Breast epithelium (tissue), 3 donors: ENCODE results near the gene CAPN11.

ENCODE experiments used
- POLR2AphosphoS5 ChIP-seq, 3 donors: sonication (generic); formaldehyde crosslinking; IDR thresholded peaks; one replicate each; pipeline ENCODE4 v1.6.1; 2017; ENCODE audit warnings: antibody characterized with exemption in 3 of 3
- TF ChIP-seq, protein P1 (sequence below), 3 donors: fragments of 450-650 bp; IDR thresholded peaks; one replicate each; pipeline ENCODE4 v1.5.1; 2016 to 2017; ENCODE audit warnings: antibody characterized with exemption in 3 of 3, mild to moderate bottlenecking in 3 of 3, moderate library complexity in 3 of 3

DNA sequence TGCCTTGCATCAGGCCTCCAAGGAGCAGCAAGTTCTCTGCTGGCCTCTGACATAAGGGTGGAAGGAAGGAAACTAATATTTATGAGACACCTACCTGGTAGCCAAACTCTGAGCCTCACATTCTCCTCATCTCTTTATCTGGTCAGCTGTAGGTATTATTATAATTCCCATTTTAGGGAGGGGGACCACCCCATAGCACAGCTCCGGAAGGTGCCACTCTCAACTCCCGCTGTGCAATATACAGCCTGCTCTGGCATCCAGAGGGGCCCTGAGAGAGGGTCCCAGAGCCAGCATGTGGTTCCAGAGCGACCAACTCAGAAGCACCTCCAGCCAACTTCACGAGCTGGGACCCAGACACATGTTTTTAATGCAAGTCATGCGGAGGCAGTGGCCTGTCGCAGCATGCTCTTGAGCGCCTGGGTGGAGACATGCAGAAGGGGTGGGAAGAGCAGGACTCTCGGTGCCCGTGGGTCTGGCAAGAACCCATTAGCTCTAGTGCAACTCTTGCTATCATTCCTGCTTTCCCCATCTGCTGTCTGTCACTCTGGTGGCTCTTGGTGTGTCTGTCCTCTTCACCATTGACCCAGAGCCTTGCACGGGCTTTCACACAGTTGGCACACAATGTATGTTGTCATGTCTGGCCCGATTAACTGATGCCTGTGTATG, 43.2 kb downstream of the CAPN11 start:
- TF ChIP-seq, protein P1, sequence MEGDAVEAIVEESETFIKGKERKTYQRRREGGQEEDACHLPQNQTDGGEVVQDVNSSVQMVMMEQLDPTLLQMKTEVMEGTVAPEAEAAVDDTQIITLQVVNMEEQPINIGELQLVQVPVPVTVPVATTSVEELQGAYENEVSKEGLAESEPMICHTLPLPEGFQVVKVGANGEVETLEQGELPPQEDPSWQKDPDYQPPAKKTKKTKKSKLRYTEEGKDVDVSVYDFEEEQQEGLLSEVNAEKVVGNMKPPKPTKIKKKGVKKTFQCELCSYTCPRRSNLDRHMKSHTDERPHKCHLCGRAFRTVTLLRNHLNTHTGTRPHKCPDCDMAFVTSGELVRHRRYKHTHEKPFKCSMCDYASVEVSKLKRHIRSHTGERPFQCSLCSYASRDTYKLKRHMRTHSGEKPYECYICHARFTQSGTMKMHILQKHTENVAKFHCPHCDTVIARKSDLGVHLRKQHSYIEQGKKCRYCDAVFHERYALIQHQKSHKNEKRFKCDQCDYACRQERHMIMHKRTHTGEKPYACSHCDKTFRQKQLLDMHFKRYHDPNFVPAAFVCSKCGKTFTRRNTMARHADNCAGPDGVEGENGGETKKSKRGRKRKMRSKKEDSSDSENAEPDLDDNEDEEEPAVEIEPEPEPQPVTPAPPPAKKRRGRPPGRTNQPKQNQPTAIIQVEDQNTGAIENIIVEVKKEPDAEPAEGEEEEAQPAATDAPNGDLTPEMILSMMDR (IDR thresholded peaks at IDR 0.05), result no peak
- no peak for TF ChIP-seq POLR2AphosphoS5 (IDR thresholded peaks at IDR 0.05)
